H1 (cell line): ENCODE results near the gene SLX1A. TPM values are rescaled to one million over a fixed set of nuclear protein-coding genes. Genes with fewer than 3 reads are reported as not detected.

Source experiments
- ASH2L ChIP-seq: fragments of 200-600, 300-600 bp; sonication (generic); IDR thresholded peaks from one replicate; pipeline ENCODE4 v1.7.1; 2017; ENCODE audit warnings: low read length
- POU5F1 ChIP-seq: IDR thresholded peaks from 2 replicates; pipeline ENCODE4 v1.6.1; 2011; ENCODE audit warnings: low read depth, mild to moderate bottlenecking, low read length, moderate library complexity
- SAP30 ChIP-seq: fragments of 300-600 bp; sonication (generic); IDR thresholded peaks from 2 replicates; pipeline ENCODE4 v1.7.1; 2012; ENCODE audit warnings: low read length, moderate library complexity, mild to moderate bottlenecking, inconsistent platforms; ENCODE audit not compliant: insufficient read depth, insufficient replicate concordance
- ZNF274 ChIP-seq: IDR thresholded peaks from 2 replicates; pipeline ENCODE4 v1.7.0; 2012; ENCODE audit warnings: low read length, borderline replicate concordance; ENCODE audit errors: extremely low read depth
- polyA plus RNA-seq, 7 experiments: library from polyadenylated mRNA; depleted of rRNA in 3 of 7; stranded (reverse) in 5 of 7; unstranded in 2 of 7; fragments of >200 nt in 5 of 7; fragments of 200-250 nt in 2 of 7; gene quantifications; 1 replicate in 5 of 7; 2 replicates in 1 of 7; 4 replicates in 1 of 7; pipeline versions ENCODE4 v1.2.1 to v1.2.3, GENCODE V29; 2011 to 2013; ENCODE audit warnings: missing spikeins in 2 of 7, mixed read lengths in 2 of 7
- total RNA-seq: library from RNA; stranded (reverse); fragmentation: NEBNext Ultra II Directional; extraction: Animal tissue kit (Norgen Biotek cat#: 25700); gene quantifications from 2 replicates; pipeline ENCODE4 v1.2.1, GENCODE V29; 2021
- TF ChIP-seq, protein P1 (sequence below): fragments of 300-600 bp; sonication (generic); IDR thresholded peaks from 2 replicates; pipeline ENCODE4 v1.7.1; 2012; ENCODE audit warnings: low read length, moderate library complexity, mild to moderate bottlenecking, inconsistent platforms; ENCODE audit not compliant: insufficient replicate concordance

The SLX1A gene
- total and polyA plus RNA-seq, 2 of the 8 experiments (the other 6 are each of a cell fraction or from before 2014, with no cell fraction given) = 4.7 to 36.9 TPM

DNA sequence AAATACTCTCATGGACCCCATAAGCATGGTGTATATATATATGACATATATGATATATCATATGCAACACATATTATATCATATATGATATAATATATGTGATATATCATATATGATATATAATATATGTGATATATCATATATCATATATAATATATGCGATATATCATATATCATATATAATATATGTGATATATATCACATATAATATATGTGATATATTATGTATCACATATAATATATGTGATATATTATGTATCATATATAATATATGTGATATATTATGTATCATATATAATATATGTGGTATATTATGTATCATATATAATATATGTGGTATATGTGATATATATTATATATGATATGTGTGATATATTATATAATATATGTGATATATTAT lies 48.8 kb upstream of the SLX1A start (continued):
- TF ChIP-seq, protein P1, sequence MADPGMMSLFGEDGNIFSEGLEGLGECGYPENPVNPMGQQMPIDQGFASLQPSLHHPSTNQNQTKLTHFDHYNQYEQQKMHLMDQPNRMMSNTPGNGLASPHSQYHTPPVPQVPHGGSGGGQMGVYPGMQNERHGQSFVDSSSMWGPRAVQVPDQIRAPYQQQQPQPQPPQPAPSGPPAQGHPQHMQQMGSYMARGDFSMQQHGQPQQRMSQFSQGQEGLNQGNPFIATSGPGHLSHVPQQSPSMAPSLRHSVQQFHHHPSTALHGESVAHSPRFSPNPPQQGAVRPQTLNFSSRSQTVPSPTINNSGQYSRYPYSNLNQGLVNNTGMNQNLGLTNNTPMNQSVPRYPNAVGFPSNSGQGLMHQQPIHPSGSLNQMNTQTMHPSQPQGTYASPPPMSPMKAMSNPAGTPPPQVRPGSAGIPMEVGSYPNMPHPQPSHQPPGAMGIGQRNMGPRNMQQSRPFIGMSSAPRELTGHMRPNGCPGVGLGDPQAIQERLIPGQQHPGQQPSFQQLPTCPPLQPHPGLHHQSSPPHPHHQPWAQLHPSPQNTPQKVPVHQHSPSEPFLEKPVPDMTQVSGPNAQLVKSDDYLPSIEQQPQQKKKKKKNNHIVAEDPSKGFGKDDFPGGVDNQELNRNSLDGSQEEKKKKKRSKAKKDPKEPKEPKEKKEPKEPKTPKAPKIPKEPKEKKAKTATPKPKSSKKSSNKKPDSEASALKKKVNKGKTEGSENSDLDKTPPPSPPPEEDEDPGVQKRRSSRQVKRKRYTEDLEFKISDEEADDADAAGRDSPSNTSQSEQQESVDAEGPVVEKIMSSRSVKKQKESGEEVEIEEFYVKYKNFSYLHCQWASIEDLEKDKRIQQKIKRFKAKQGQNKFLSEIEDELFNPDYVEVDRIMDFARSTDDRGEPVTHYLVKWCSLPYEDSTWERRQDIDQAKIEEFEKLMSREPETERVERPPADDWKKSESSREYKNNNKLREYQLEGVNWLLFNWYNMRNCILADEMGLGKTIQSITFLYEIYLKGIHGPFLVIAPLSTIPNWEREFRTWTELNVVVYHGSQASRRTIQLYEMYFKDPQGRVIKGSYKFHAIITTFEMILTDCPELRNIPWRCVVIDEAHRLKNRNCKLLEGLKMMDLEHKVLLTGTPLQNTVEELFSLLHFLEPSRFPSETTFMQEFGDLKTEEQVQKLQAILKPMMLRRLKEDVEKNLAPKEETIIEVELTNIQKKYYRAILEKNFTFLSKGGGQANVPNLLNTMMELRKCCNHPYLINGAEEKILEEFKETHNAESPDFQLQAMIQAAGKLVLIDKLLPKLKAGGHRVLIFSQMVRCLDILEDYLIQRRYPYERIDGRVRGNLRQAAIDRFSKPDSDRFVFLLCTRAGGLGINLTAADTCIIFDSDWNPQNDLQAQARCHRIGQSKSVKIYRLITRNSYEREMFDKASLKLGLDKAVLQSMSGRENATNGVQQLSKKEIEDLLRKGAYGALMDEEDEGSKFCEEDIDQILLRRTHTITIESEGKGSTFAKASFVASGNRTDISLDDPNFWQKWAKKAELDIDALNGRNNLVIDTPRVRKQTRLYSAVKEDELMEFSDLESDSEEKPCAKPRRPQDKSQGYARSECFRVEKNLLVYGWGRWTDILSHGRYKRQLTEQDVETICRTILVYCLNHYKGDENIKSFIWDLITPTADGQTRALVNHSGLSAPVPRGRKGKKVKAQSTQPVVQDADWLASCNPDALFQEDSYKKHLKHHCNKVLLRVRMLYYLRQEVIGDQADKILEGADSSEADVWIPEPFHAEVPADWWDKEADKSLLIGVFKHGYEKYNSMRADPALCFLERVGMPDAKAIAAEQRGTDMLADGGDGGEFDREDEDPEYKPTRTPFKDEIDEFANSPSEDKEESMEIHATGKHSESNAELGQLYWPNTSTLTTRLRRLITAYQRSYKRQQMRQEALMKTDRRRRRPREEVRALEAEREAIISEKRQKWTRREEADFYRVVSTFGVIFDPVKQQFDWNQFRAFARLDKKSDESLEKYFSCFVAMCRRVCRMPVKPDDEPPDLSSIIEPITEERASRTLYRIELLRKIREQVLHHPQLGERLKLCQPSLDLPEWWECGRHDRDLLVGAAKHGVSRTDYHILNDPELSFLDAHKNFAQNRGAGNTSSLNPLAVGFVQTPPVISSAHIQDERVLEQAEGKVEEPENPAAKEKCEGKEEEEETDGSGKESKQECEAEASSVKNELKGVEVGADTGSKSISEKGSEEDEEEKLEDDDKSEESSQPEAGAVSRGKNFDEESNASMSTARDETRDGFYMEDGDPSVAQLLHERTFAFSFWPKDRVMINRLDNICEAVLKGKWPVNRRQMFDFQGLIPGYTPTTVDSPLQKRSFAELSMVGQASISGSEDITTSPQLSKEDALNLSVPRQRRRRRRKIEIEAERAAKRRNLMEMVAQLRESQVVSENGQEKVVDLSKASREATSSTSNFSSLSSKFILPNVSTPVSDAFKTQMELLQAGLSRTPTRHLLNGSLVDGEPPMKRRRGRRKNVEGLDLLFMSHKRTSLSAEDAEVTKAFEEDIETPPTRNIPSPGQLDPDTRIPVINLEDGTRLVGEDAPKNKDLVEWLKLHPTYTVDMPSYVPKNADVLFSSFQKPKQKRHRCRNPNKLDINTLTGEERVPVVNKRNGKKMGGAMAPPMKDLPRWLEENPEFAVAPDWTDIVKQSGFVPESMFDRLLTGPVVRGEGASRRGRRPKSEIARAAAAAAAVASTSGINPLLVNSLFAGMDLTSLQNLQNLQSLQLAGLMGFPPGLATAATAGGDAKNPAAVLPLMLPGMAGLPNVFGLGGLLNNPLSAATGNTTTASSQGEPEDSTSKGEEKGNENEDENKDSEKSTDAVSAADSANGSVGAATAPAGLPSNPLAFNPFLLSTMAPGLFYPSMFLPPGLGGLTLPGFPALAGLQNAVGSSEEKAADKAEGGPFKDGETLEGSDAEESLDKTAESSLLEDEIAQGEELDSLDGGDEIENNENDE = no peak
- TF ChIP-seq ASH2L = no peak
- no peak for TF ChIP-seq ZNF274
- no peak for TF ChIP-seq SAP30
- TF ChIP-seq POU5F1 = no peak
- TF ChIP-seq, all 59 proteins: peak for 0
